Activated T-cell treated with anti-CD3 and anti-CD28 coated beads for 1 hour (primary cell): ENCODE measurements around the gene DYDC2.
"Not testable (repeated sequence)": the region's sequence is repeated elsewhere in the genome, so short reads cannot be mapped to it uniquely, and the experiment has no call there.

Experiments used
- DNase-seq: peaks from one replicate; pipeline ENCODE4 v3.0.0-alpha.2; 2020; ENCODE audit warnings: low read depth

The DYDC2 gene

GRCh38 chr10:80414142-80414895 lies 57.7 kb downstream of the DYDC2 start:
- no peak for DNase-seq

- DNase-seq: no peak
Observed at GRCh38 chr10:80415734-80416478, 59.3 kb downstream of the DYDC2 start.

GRCh38 chr10:80416479-80417098 lies 60.0 kb downstream of the DYDC2 start:
- DNase-seq: no peak

- not testable (repeated sequence) for DNase-seq
Observed at GRCh38 chr10:80417256-80417655, 60.7 kb downstream of the DYDC2 start.
